Measurements from ENCODE around the gene EIF4G3. TPM values are rescaled to one million over a fixed set of nuclear protein-coding genes. Genes with fewer than 3 reads are reported as not detected.
"Not testable (repeated sequence)": the region's sequence is repeated elsewhere in the genome, so short reads cannot be mapped to it uniquely, and the experiment has no call there.

Gene EIF4G3
- total RNA-seq, 4 donors from 2014 or later, result 41.2 to 57.3 (median 50.0) TPM

DNA sequence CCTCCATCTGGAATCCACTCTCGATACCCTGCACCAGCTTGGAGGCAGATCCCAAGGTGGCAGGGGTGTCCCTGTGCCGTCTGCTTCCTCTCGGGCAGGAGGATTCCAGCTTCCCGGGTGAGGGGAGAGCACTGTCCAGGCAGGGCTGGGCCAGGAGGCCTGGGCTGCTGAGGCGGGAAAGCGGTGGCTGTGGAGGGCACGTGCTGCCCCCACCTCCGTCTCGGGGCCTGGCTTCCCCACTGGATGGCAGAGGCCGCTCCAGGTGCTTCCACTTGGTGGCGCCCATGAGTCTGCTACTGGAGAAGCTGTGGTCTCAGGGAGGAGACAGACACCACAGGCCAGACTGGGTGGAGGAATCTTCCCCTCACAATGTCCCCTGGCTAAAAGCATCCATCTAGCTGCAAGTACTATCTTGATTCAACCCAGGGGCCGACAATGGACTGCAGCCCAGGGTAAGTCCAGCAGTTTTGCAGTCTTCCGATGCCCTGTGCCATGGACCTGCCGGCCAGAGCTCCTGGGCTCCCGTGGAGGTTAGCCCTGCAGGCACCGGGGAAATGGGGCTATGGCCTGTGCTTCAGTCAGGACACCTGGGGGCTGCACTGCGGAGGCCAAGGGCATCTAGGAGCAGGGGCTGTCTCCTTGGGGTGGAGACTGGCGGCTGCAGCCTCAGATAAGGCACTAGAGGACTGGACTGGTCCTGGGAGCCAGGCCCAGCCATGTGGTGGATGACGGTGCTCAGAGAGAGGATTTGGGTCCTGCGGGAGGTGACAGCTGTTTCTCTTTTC lies 41.3 kb upstream of the EIF4G3 start:
- 69 to 74% methylated on average over 15 of the region's 20 CpGs for WGBS, 2 donors
- TF ChIP-seq POLR2A (IDR thresholded peaks at IDR 0.05), result no peak
- TF ChIP-seq CTCF (IDR thresholded peaks at IDR 0.05), result peak in 3 of 5 experiments; percentile 21 to 26 (median 24)

DNA sequence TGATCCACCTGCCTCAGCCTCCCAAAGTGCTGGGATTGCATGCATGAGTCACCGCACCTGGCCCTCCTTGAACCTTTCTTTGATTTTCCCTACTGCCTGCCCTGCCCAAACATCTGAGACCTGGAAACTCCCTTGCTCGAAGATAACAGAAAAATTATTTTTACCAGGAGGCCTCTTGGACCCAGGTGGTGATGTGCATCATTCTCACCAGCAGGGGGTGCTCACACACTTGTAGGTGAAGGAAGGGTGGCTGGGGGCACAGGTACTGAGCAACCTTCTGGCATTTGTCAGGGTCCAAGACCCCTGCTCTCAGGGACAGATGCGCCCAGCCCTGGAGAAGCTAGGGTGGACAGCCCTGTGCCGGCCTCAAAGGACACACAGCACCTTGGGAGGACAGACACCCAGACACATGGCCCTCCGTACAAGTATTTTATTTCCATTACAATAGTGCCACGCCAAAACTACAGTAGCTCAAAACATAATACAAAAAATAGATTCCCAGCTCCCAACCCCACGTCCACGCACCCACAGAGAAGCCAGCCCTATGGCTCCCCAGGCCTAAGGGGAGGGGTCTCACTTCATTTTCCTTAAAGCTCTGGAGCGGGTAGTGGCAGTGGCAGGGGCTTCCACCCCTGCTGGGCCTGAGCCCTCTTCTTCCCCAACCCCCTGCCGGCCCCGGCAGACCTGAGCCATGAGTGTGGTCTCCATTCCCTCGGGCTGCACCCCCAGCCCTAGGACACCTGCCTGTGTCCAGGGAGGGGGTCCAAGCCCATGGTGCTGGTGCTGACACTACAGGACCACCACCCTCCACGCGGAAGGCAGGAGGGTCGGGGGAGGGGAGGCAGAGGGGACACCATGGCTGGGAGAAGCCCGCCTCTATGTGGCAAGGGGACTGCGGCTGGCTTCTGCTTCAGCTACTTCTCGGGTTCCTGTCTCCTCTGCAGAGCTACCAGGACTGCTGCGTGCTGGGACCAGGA lies 40.4 kb upstream of the EIF4G3 start:
- no peak overlapping the region for H3K27ac ChIP-seq
- peak; percentile 33 to 63 for DNase-seq (ENCODE audit: low spot score in 2 of 2)
- peak; percentile 53 to 71 (median 59) for TF ChIP-seq CTCF (IDR thresholded peaks at IDR 0.05)
- TF ChIP-seq POLR2A (IDR thresholded peaks at IDR 0.05), result no peak
- no peak for TF ChIP-seq EP300 (IDR thresholded peaks at IDR 0.05)

More for the DNA sequence above, 41.3 kb upstream of the EIF4G3 start:
- Histone ChIP-seq H3K4me3 (no peak overlapping the region), H3K9me3 (no peaks in the 10 kb centered on the region), H3K36me3 (peaks cover 0 to 57% (median 3%) of the 10 kb centered on the region in 3 donors), H3K27ac (no peak overlapping the region), H3K4me1 (no peaks in the 10 kb centered on the region), H3K27me3 (no peaks in the 10 kb centered on the region)
- DNase-seq (ENCODE audit: low spot score in 2 of 2), result peak in 1 of 2 donors; percentile 46

DNA sequence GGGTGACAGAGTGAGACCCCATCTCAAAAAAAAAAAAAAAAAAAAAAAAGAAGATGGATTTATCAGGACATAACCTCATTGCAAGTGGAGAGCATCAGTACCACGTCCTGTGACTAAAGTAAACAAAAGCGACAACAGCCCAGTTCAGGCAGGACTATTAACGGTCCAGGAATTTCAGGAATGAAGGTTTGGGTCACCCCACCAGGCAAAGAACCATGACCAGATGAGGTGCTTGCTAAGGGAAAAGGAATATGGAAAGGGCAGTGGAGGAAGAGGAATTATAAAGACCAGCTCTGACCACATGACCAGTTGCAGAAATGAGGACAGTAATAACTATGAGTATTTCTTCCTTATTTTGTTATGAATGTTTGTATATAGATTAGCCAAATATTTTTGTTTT lies 35.4 kb upstream of the EIF4G3 start:
- H3K27me3 ChIP-seq, result no peaks in the 10 kb centered on the region
- no peaks in the 10 kb centered on the region for H3K4me1 ChIP-seq
- TF ChIP-seq CTCF (IDR thresholded peaks at IDR 0.05) (no peak), POLR2A (IDR thresholded peaks at IDR 0.05) (no peak), EP300 (IDR thresholded peaks at IDR 0.05) (no peak)
- H3K27ac ChIP-seq, result no peak overlapping the region
- 51 to 55% methylated on average over 3 of the region's 3 CpGs for WGBS, 2 donors
- no peak for DNase-seq (ENCODE audit: low spot score in 2 of 2)
- H3K4me3 ChIP-seq, result no peak overlapping the region
- H3K36me3 ChIP-seq, result no peaks in the 10 kb centered on the region
- no peaks in the 10 kb centered on the region for H3K9me3 ChIP-seq

More for the DNA sequence above, 40.4 kb upstream of the EIF4G3 start:
- WGBS, 2 donors, result 83 to 84% methylated on average over 12 to 19 of the region's 19 CpGs
- H3K4me1 ChIP-seq, result no peaks in the 10 kb centered on the region
- H3K4me3 ChIP-seq, result no peak overlapping the region
- H3K9me3 ChIP-seq, result no peaks in the 10 kb centered on the region
- peaks cover 0 to 49% (median 3%) of the 10 kb centered on the region in 3 donors for H3K36me3 ChIP-seq
- H3K27me3 ChIP-seq, result no peaks in the 10 kb centered on the region

DNA sequence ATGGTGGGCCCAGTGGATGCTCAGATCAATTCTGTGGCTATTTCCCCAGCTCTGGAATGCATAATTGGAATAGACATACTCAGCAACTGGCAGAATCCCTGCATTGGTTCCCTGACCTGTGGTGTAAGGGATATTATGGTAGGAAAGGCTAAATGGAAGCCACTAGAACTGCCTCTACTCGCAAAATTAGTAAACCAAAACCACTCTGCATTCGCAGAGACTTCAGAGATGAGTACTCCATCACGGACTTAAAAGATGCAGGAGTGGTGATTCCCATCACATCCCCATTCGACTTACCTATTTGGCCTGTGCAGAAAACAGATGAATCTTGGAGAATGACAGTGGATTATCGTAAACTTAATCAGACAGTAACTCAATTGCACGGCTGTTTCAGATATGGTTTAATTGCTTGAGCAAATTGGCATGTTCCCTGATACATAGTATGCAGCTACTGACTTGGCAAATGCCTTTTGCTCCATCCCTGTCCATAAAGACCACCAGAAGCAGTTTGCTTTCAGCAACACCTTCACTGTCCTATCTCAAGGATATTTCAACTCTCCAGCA lies 31.5 kb upstream of the EIF4G3 start:
- not testable (repeated sequence) for H3K4me3 ChIP-seq; H3K27ac ChIP-seq; H3K9me3 ChIP-seq; DNase-seq (ENCODE audit: low spot score in 2 of 2); H3K4me1 ChIP-seq; H3K36me3 ChIP-seq; H3K27me3 ChIP-seq
- WGBS, 2 donors, result 87 to 89% methylated on average over 6 of the region's 6 CpGs

DNA sequence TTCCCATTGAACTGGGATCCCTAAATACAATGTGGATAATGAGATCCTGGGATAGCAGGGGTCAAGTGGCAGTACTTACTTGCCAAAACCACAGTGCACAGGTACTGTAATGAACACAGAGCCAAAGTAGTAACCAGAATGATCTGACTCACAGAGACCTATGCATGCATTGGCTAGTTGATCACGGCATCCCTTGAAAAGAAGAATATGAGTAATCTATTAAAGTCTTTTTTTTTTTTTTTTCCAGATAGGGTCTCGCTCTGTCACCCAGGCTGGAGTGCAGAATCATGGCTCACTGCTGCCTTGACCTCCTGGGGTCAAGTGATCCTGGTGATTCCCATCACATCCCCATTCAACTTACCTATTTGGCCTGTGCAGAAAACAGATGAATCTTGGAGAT lies 29.4 kb upstream of the EIF4G3 start:
- no peak overlapping the region for H3K27ac ChIP-seq
- H3K9me3 ChIP-seq, result no peaks in the 10 kb centered on the region
- WGBS, 2 donors, result 77 to 93% methylated on average over 2 of the region's 2 CpGs
- no peaks in the 10 kb centered on the region for H3K36me3 ChIP-seq
- no peaks in the 10 kb centered on the region for H3K27me3 ChIP-seq
- no peak overlapping the region for H3K4me3 ChIP-seq
- H3K4me1 ChIP-seq, result no peaks in the 10 kb centered on the region
- no peak for DNase-seq (ENCODE audit: low spot score in 2 of 2)
- TF ChIP-seq CTCF (IDR thresholded peaks at IDR 0.05) (no peak), POLR2A (IDR thresholded peaks at IDR 0.05) (no peak), EP300 (IDR thresholded peaks at IDR 0.05) (no peak)
